Measurements from ENCODE around the gene CCDC14. TPM values are rescaled to one million over a fixed set of nuclear protein-coding genes. Genes with fewer than 3 reads are reported as not detected.

The CCDC14 gene
- total RNA-seq, 4 donors from 2014 or later: 29.8 to 49.0 (median 39.6) TPM

GRCh38 chr3:123984957-123985356 is 23.9 kb upstream of the CCDC14 start:
- TF ChIP-seq CTCF (IDR thresholded peaks at IDR 0.05; ENCODE audit: low read depth): no peak

GRCh38 chr3:123984350-123984749 is 23.3 kb upstream of the CCDC14 start:
- TF ChIP-seq CTCF (IDR thresholded peaks at IDR 0.05; ENCODE audit: low read depth): no peak

GRCh38 chr3:123980539-123980938 is 19.5 kb upstream of the CCDC14 start:
- TF ChIP-seq CTCF (IDR thresholded peaks at IDR 0.05; ENCODE audit: low read depth): no peak

- no peak for TF ChIP-seq CTCF (IDR thresholded peaks at IDR 0.05; ENCODE audit: low read depth)
Measured at GRCh38 chr3:123971406-123971805, 10.4 kb upstream of the CCDC14 start.

GRCh38 chr3:123961508-123961856 is 453 bp upstream of the CCDC14 start:
- TF ChIP-seq CTCF (IDR thresholded peaks at IDR 0.05; ENCODE audit: low read depth): no peak

- no peak for TF ChIP-seq CTCF (IDR thresholded peaks at IDR 0.05; ENCODE audit: low read depth)
Measured at GRCh38 chr3:123953735-123954134, 7.3 kb downstream of the CCDC14 start.

GRCh38 chr3:123952844-123953520 is 8.0 kb downstream of the CCDC14 start:
- no peak for TF ChIP-seq CTCF (IDR thresholded peaks at IDR 0.05; ENCODE audit: low read depth)

All from subcutaneous adipose tissue (tissue), 4 donors.